Sigmoid colon (tissue), 7 donors: Measurements from ENCODE around the gene RNF19B. TPM values are rescaled to one million over a fixed set of nuclear protein-coding genes. Genes with fewer than 3 reads are reported as not detected.

ENCODE experiments used
- DNase-seq: peaks from one replicate; pipeline ENCODE4 v3.0.0-alpha.2; 2019
- H3K27ac ChIP-seq, 4 donors: fragments of 200-600 bp; sonication (generic); one replicate each; pipeline ENCODE4 v1.5.1; 2016 to 2019; ENCODE audit warnings: mild to moderate bottlenecking in 1 of 4
- H3K27me3 ChIP-seq, 3 donors: fragments of 200-600 bp; sonication (generic); one replicate each; pipeline ENCODE4 v1.5.1; 2019; ENCODE audit warnings: mild to moderate bottlenecking in 1 of 3
- H3K36me3 ChIP-seq, 4 donors: fragments of 200-600 bp; sonication (generic); one replicate each; pipeline ENCODE4 v1.5.1; 2016 to 2019
- H3K4me1 ChIP-seq, 4 donors: fragments of 200-600 bp; sonication (generic); one replicate each; pipeline ENCODE4 v1.5.1; 2017 to 2019
- H3K4me3 ChIP-seq, 4 donors: fragments of 200-600 bp; sonication (generic); one replicate each; pipeline ENCODE4 v1.5.1; 2017 to 2019; ENCODE audit warnings: mild to moderate bottlenecking in 2 of 4, moderate library complexity in 1 of 4
- H3K9me3 ChIP-seq, 4 donors: fragments of 200-600 bp in 3 of 4; sonication (generic) in 3 of 4; one replicate each; pipeline versions ENCODE4 v1.5.1 to v1.6.1; 2013 to 2019
- CTCF ChIP-seq, 4 experiments: fragments of 450-650 bp in 3 of 4; fragments of 200-600 bp in 1 of 4; IDR thresholded peaks; one replicate each; pipeline ENCODE4 v1.5.1; 2016 to 2019; ENCODE audit warnings: antibody characterized with exemption in 4 of 4, mild to moderate bottlenecking in 3 of 4, moderate library complexity in 2 of 4
- EP300 ChIP-seq, 4 donors: sonication (generic); formaldehyde crosslinking; IDR thresholded peaks; one replicate each; pipeline ENCODE4 v1.6.1; 2017; ENCODE audit warnings: antibody characterized with exemption in 4 of 4
- POLR2A ChIP-seq, 2 donors: fragments of 450-650 bp; IDR thresholded peaks; one replicate each; pipeline ENCODE4 v1.6.1; 2016; ENCODE audit warnings: antibody characterized with exemption in 2 of 2, mild to moderate bottlenecking in 2 of 2, moderate library complexity in 2 of 2
- POLR2AphosphoS5 ChIP-seq, 4 donors: sonication (generic); formaldehyde crosslinking; IDR thresholded peaks; one replicate each; pipeline ENCODE4 v1.6.1; 2017; ENCODE audit warnings: antibody characterized with exemption in 4 of 4
- WGBS, 2 donors: extraction: QIAGEN DNeasy Blood & Tissue Kit; methylation state at CpG; one replicate each; pipeline ENCODE4 v1.1.7; 2013; 5-methylcytosine and 5-hydroxymethylcytosine counted together
- intact Hi-C: fragments of 100-400 bp; cut with DNase I; formaldehyde crosslinking; loops from one replicate; pipeline ENCODE4 v1.15.1; 2023
- polyA plus RNA-seq, 3 donors: library from polyadenylated mRNA; stranded (reverse); fragments of 200-250 nt; gene quantifications; one replicate each; pipeline ENCODE4 v1.2.3, GENCODE V29; 2013
- total RNA-seq, 4 donors: library from RNA; depleted of rRNA; stranded (reverse); fragments of >200 nt; gene quantifications; one replicate each; pipeline ENCODE4 v1.1.0, GENCODE V29; 2016
- donor health status: healthy with polysubstance abuse.
- donor health status: Bipolar disorder and iron deficiency.
- donor health status: healthy.

Gene RNF19B
- total and polyA plus RNA-seq, 7 donors = 14.5 to 50.7 (median 28.9) TPM

- no peak overlapping the region for H3K4me3 ChIP-seq
- intact Hi-C loops = no loop called here
- no peak for DNase-seq
- H3K4me1 ChIP-seq = peaks cover 0 to 18% (median 15%) of the 10 kb centered on the region in 4 donors
- no peak overlapping the region for H3K27ac ChIP-seq
- TF ChIP-seq EP300 (IDR thresholded peaks at IDR 0.05) (no peak), CTCF (IDR thresholded peaks at IDR 0.05) (no peak)
- no peaks in the 10 kb centered on the region for H3K36me3 ChIP-seq
- peaks cover 0 to 15% (median 0%) of the 10 kb centered on the region in 3 donors for H3K27me3 ChIP-seq
- WGBS, 2 donors = 89 to 93% methylated on average over 8 of the region's 8 CpGs
- no peaks in the 10 kb centered on the region for H3K9me3 ChIP-seq
Observed at GRCh38 chr1:32928715-32929114, 35.9 kb downstream of the RNF19B start.

GRCh38 chr1:32928285-32928684, 36.3 kb downstream of the RNF19B start:
- 91 to 96% methylated on average over 2 of the region's 2 CpGs for WGBS, 2 donors
- no peak overlapping the region for H3K27ac ChIP-seq
- no peaks in the 10 kb centered on the region for H3K36me3 ChIP-seq
- no peak for DNase-seq
- peaks cover 0 to 16% (median 14%) of the 10 kb centered on the region in 4 donors for H3K4me1 ChIP-seq
- intact Hi-C loops = no loop called here
- TF ChIP-seq POLR2AphosphoS5 (IDR thresholded peaks at IDR 0.05) = no peak
- no peak for TF ChIP-seq POLR2A (IDR thresholded peaks at IDR 0.05)
- TF ChIP-seq EP300 (IDR thresholded peaks at IDR 0.05) = no peak
- no peak for TF ChIP-seq CTCF (IDR thresholded peaks at IDR 0.05)
- H3K27me3 ChIP-seq = peaks cover 0 to 17% (median 0%) of the 10 kb centered on the region in 3 donors
- H3K4me3 ChIP-seq = no peak overlapping the region
- H3K9me3 ChIP-seq = no peaks in the 10 kb centered on the region

GRCh38 chr1:32927441-32927840, 37.2 kb downstream of the RNF19B start:
- no peak for TF ChIP-seq POLR2A (IDR thresholded peaks at IDR 0.05)
- TF ChIP-seq POLR2AphosphoS5 (IDR thresholded peaks at IDR 0.05) = no peak
- TF ChIP-seq CTCF (IDR thresholded peaks at IDR 0.05) = no peak
- TF ChIP-seq EP300 (IDR thresholded peaks at IDR 0.05) = no peak
- WGBS, 2 donors = 93 to 95% methylated on average over 2 of the region's 2 CpGs
- no peak overlapping the region for H3K4me3 ChIP-seq
- intact Hi-C loops = no loop called here
- no peaks in the 10 kb centered on the region for H3K36me3 ChIP-seq
- DNase-seq = no peak
- H3K9me3 ChIP-seq = no peaks in the 10 kb centered on the region
- peaks cover 0 to 16% (median 14%) of the 10 kb centered on the region in 4 donors for H3K4me1 ChIP-seq
- no peak overlapping the region for H3K27ac ChIP-seq
- peaks cover 0 to 26% (median 0%) of the 10 kb centered on the region in 3 donors for H3K27me3 ChIP-seq

GRCh38 chr1:32926562-32926961, 38.0 kb downstream of the RNF19B start:
- H3K4me3 ChIP-seq = no peak overlapping the region
- TF ChIP-seq EP300 (IDR thresholded peaks at IDR 0.05) (no peak), POLR2A (IDR thresholded peaks at IDR 0.05) (no peak), CTCF (IDR thresholded peaks at IDR 0.05) (no peak), POLR2AphosphoS5 (IDR thresholded peaks at IDR 0.05) (no peak)
- no peak overlapping the region for H3K27ac ChIP-seq
- H3K4me1 ChIP-seq = peaks cover 0 to 16% (median 14%) of the 10 kb centered on the region in 4 donors
- no peaks in the 10 kb centered on the region for H3K9me3 ChIP-seq
- no peak for DNase-seq
- H3K27me3 ChIP-seq = peaks cover 0 to 34% (median 0%) of the 10 kb centered on the region in 3 donors
- no peaks in the 10 kb centered on the region for H3K36me3 ChIP-seq
- WGBS, 2 donors = 41 to 84% methylated on average over 6 of the region's 6 CpGs
- intact Hi-C loops = no loop called here
